H1 (cell line): Measurements from ENCODE around the gene TRAF5.
"Not testable (repeated sequence)": the region's sequence is repeated elsewhere in the genome, so short reads cannot be mapped to it uniquely, and the experiment has no call there.

Experiments used
- ATF3 ChIP-seq: IDR thresholded peaks from 2 replicates; pipeline ENCODE4 v1.6.1; 2011; ENCODE audit warnings: low read depth, mild to moderate bottlenecking, low read length; ENCODE audit not compliant: insufficient read depth
- CEBPB ChIP-seq: IDR thresholded peaks from 2 replicates; pipeline ENCODE4 v1.6.1; 2012; ENCODE audit warnings: low read depth, low read length
- CHD7 ChIP-seq: fragments of 300-600 bp; sonication (generic); IDR thresholded peaks from 2 replicates; pipeline ENCODE4 v1.7.1; 2012; ENCODE audit warnings: low read length, moderate library complexity, mild to moderate bottlenecking, inconsistent platforms; ENCODE audit not compliant: insufficient replicate concordance
- CTCF ChIP-seq, 3 experiments: IDR thresholded peaks; 1 replicate in 2 of 3; 2 replicates in 1 of 3; pipeline versions ENCODE4 v1.5.1 to v1.6.1; 2011; ENCODE audit warnings: low read length in 3 of 3, mild to moderate bottlenecking in 3 of 3, inconsistent platforms in 2 of 3, low read depth in 1 of 3, moderate library complexity in 1 of 3; ENCODE audit not compliant: insufficient read depth in 1 of 3; ENCODE audit errors: control extremely low read depth in 1 of 3
- POLR2A ChIP-seq, 2 experiments: IDR thresholded peaks; 1 replicate in 1 of 2; 2 replicates in 1 of 2; pipeline ENCODE4 v1.6.1; 2011; ENCODE audit warnings: low read depth in 2 of 2, low read length in 2 of 2, mild to moderate bottlenecking in 2 of 2; ENCODE audit errors: control extremely low read depth in 1 of 2
- POLR2AphosphoS5 ChIP-seq: IDR thresholded peaks from 2 replicates; pipeline ENCODE4 v1.6.1; 2011; ENCODE audit warnings: low read depth, low read length
- RAD21 ChIP-seq, 2 experiments: IDR thresholded peaks in 1 of 2; conservative IDR thresholded peaks in 1 of 2; 2 replicates each; pipeline ENCODE4 v1.6.1; 2011; ENCODE audit warnings: low read depth in 2 of 2, low read length in 2 of 2, improper control_type of control experiment in 1 of 2, inconsistent platforms in 1 of 2, mild to moderate bottlenecking in 1 of 2, moderate library complexity in 1 of 2
- SRF ChIP-seq: IDR thresholded peaks from 2 replicates; pipeline ENCODE4 v1.6.1; 2011; ENCODE audit warnings: mild to moderate bottlenecking, low read depth, low read length, moderate library complexity
- SUZ12 ChIP-seq: fragments of 200-600 bp; sonication (generic); IDR thresholded peaks from 2 replicates; pipeline ENCODE4 v1.6.1; 2012; ENCODE audit warnings: mild to moderate bottlenecking, inconsistent platforms, low read length, moderate library complexity, mixed read lengths

- not testable (repeated sequence) for TF ChIP-seq POLR2A (IDR thresholded peaks at IDR 0.05; ENCODE audit: control extremely low read depth in 1 of 2, low read depth in 2 of 2, low read length in 2 of 2); ATF3; SRF; CHD7; RAD21 (IDR thresholded peaks at IDR 0.05 in 1 of 2, conservative IDR thresholded peaks at IDR 0.05 in 1 of 2; ENCODE audit: low read depth in 2 of 2, low read length in 2 of 2); CTCF (IDR thresholded peaks at IDR 0.05; ENCODE audit: control extremely low read depth in 1 of 3, insufficient read depth in 1 of 3, low read depth in 1 of 3, low read length in 3 of 3); SUZ12; POLR2AphosphoS5; CEBPB
Observed at GRCh38 chr1:211407749-211408148, 81.1 kb downstream of the TRAF5 start.
